ENCODE results near the gene GMNN.

DNA sequence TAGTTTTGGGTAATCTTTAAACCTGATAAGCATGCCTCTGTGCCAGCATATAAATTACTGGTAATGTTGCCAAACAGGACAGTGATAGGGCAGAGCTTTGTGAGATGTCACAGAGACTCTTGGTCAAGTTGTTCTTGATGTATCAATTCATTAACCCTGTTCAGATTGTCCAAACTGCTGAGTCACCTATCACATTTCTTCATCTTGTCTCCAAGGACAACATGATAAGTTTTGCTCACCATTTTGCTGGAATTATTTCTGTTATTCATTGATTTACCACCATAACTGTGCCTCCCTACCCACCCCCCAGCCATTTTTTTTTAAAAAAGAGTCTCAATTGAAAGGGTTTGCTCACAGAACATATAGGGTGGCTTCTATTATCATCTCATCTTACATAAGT, 19.5 kb upstream of the GMNN start:
- TF ChIP-seq, protein P1, sequence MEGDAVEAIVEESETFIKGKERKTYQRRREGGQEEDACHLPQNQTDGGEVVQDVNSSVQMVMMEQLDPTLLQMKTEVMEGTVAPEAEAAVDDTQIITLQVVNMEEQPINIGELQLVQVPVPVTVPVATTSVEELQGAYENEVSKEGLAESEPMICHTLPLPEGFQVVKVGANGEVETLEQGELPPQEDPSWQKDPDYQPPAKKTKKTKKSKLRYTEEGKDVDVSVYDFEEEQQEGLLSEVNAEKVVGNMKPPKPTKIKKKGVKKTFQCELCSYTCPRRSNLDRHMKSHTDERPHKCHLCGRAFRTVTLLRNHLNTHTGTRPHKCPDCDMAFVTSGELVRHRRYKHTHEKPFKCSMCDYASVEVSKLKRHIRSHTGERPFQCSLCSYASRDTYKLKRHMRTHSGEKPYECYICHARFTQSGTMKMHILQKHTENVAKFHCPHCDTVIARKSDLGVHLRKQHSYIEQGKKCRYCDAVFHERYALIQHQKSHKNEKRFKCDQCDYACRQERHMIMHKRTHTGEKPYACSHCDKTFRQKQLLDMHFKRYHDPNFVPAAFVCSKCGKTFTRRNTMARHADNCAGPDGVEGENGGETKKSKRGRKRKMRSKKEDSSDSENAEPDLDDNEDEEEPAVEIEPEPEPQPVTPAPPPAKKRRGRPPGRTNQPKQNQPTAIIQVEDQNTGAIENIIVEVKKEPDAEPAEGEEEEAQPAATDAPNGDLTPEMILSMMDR (optimal IDR thresholded peaks at IDR 0.05 in 1 of 3, IDR thresholded peaks at IDR 0.05 in 1 of 3, conservative IDR thresholded peaks at IDR 0.05 in 1 of 3; ENCODE audit: extremely low read depth in 1 of 3, insufficient read depth in 2 of 3, low read length in 3 of 3): no peak
- no peak for TF ChIP-seq EZH2 (IDR thresholded peaks at IDR 0.05; ENCODE audit: low read length)

All from keratinocyte (primary cell).